HG02759 (cell line): ENCODE measurements around the gene UBE2L6.

Source experiments
- ATAC-seq: cut with Tn5 transposase; IDR thresholded peaks from one replicate; pipeline ENCODE4 v1.9.1; 2021; ENCODE audit warnings: mild to moderate bottlenecking, moderate library complexity; ENCODE audit not compliant: unreplicated experiment

The UBE2L6 gene

GRCh38 chr11:57530596-57531507 is 36.6 kb downstream of the UBE2L6 start, which contains the start of gene TIMM10:
Gene TIMM10, minus strand, starts transcription at chr11:57530754. Its CDS starts 565 bp downstream, at chr11:57530189.
- peak; percentile 98 for ATAC-seq

DNA sequence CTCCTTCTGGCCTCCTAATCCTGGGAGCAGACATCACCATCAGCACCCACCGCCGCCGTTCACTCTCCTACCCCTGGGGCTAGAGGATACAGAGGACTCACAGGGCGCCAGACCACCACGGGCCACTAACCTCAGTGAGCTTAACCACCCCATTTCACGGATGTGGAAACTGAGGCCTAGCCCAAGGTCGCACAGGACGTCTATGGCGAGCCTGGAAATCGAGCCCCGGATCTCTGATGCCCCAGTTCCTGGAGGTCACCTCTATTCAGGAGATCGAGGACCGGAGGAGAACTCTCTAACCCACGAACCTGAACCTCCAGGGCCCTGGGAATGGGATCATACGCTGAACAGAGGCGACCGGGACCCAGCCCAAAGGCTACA is 37.3 kb downstream of the UBE2L6 start:
- ATAC-seq, result no peak

GRCh38 chr11:57529012-57529411 is 38.5 kb downstream of the UBE2L6 start:
- ATAC-seq, result no peak

GRCh38 chr11:57527056-57527631 is 40.3 kb downstream of the UBE2L6 start:
- no peak for ATAC-seq

- no peak for ATAC-seq
Observed at GRCh38 chr11:57523419-57523818, 44.1 kb downstream of the UBE2L6 start.

- ATAC-seq, result no peak
Observed at GRCh38 chr11:57521116-57521515, 46.4 kb downstream of the UBE2L6 start.

GRCh38 chr11:57516061-57516443 is 51.4 kb downstream of the UBE2L6 start:
- ATAC-seq, result no peak

DNA sequence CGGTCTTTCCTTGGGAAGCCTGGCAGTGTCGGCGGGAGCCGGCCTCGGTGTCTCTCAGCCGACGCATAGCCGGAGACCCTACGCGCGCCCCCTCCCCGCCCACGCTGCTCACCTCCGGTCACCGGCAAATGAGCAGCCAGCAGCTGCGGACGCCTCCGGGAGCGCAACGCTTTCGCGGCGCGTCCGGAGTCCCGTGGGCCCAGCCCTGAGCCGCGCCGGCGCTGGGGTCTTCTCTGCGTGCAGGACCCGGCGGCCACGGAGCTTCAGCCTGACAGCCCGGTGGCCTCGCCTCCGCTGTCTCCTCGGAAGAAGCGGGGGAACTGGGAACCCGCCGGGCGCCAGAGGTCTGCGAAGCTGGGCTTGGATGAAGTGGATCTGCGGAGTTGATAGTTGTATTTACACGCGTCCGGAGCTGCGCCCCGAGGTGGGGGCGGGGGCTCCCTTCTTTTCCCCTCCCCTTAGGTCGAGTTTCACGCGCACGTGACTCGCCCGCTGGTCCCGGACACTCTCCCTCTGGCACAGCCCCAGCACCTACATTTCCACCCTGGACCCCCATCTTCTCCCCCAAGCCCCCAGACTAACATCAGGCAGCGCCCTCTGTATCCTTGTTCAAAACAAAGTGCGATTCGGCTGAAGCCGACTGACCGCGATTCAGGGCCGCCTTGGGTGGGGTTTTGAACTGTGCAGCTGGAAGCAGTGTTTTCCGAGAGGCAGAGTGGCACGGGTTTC is 52.0 kb downstream of the UBE2L6 start, which contains the start of gene SLC43A1:
Gene SLC43A1, minus strand, starts transcription at position 371 of the 729 bp plus-strand sequence. CDS start 1,591 bp downstream, outside the sequence.
- ATAC-seq, result peak; percentile 49

GRCh38 chr11:57514538-57515331 is 52.7 kb downstream of the UBE2L6 start:
- ATAC-seq, result peak; percentile 53

GRCh38 chr11:57513911-57514537 is 53.4 kb downstream of the UBE2L6 start:
- peak; percentile 44 for ATAC-seq

DNA sequence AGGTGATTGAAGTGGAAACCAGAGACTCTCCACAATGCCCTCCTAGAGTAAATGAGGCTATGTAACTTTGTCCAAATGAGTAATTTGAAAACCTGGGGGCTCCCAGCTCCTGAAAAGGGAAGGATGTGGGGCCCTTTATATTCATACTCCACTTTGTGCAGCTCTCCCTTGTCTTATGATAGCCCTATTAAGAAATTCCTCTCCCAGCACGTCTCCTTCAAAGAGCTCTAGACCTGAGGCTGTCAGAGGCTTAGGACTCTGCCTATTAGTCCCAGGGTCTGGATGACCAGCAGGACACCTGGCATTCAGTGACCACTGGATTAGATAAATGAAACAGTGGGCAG is 54.0 kb downstream of the UBE2L6 start:
- no peak for ATAC-seq

DNA sequence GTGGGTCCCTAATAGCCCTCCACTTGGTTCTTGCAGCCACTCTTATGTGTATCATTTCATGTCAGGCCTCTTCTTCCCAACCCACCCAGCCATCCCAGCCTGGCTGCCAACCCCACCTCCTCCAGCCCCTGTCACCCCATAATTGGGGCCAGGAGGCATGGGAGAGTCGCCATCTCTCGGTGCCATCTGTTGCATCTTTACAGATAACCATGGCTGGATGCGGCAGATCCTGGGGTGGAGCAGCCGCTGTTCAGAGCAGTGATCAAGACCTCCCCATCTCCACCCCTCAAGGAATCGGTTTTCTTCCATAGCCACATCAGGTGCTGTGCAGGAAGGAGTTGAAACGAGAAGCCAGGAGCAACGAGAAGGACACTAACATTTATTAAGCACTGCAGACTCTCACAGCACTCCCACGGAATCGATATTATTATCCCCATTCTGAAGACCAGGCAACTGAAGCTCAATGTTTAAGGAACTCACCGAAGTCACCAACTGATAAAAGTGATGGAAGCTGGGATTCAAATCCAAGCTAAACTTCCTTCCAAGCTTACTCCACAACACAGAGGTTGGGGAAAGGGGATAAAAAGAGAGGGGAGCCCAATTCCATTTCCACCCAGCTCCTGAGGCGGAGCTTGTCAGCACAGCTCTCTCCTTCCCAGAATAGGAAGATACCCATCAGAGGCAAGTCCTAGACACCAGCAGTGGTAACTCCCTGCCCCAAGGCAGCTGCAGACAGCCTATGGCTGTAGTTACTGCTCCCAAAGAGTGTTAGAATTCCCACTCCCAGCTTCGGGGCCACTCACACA is 54.6 kb downstream of the UBE2L6 start:
- ATAC-seq, result no peak

DNA sequence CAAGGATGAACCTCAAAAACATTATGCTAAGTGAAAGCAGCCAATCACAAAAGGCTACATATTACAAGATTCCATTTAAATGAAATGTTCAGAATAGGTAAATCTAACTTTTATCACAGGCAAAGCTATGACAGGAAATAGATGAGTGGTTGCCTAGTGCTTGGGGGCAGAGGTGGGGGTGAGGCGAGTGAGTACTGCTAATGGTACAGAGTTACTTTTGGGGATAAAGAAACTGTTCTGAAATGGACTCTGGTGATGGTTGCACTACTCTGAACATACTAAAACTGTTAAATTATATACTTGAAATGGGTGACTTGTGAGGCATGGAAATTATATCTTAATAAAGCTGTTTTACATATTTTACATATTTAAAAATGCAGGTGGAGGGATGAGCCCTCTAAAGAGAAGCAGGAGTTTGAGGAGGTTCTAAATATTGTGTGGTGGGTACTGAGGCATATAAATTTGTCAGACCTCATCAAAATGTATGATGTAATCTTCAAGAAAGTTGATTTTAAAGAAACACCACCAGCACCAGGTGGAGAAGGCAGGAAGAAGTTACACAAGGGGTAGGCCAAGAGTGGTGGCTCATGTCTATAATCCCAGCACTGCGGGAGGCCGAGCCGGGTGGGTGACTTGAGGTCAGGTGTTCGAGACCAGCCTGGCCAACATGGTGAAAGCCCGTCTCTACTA is 55.6 kb downstream of the UBE2L6 start:
- ATAC-seq, result no peak

- no peak for ATAC-seq
Observed at GRCh38 chr11:57508341-57509170, 58.9 kb downstream of the UBE2L6 start.

- ATAC-seq, result no peak
Observed at GRCh38 chr11:57506522-57506921, 61.0 kb downstream of the UBE2L6 start.

DNA sequence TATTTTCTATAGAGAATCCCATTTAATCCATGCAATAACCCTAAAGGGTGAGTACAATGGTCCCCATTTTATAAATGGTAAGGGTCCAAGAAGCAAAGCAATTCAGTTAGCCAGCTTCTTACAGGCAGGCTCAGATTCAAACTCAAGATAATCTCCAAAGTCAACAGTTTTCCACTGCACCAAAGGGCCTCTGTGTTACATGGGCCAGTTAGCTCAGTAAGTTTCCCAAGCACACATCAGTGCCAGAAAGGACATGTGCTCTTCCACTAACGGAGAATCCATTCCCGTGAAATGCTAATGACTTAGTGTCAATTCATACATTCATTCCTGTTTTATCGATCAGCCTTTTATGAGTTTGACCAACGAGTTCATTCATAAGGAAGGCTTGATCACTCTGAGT is 63.0 kb downstream of the UBE2L6 start:
- no peak for ATAC-seq

- ATAC-seq, result no peak
Observed at GRCh38 chr11:57502870-57503269, 64.6 kb downstream of the UBE2L6 start.

GRCh38 chr11:57502376-57502775 is 65.1 kb downstream of the UBE2L6 start:
- ATAC-seq, result no peak
